Left hindlimb (tissue), 1 donor: Measurements from ENCODE around the gene MMP25.
"Not testable (repeated sequence)": the region's sequence is repeated elsewhere in the genome, so short reads cannot be mapped to it uniquely, and the experiment has no call there.

Source experiments
- DNase-seq: peaks from one replicate; pipeline ENCODE4 v3.0.0-alpha.2; 2018

MMP25 gene

DNA sequence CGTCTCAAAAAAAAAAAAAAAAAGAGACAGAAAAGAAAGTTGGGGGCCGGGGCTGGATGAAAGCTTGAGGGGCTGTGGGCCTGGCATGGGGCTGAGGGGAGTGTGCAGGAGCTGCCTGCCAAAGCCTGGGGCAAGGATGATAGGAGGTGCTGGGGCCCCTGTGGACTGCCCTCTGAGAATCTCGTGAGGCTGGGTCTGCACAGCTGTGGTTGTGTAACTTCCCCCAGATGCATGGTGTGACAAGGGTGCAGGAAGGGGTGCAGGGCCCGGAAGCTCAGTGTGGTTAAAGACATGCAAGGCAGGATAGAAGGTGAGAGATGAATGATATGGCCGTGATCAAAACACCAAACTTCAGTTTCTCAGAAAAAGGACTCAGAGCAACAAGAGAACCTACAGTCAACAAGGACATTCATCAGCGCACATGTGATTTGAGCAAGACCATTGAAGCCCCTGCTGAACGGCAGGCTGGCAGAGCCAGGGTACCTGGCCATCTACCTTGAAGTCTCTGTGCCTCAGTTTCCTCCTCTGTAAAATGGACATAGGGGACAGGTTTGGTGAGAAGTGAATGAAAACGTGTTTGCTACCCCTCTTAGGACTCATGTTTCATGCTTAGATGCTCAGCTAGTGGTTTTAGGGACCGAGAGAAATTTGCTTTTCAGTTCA, 28.6 kb downstream of the MMP25 start:
- no peak for DNase-seq

DNA sequence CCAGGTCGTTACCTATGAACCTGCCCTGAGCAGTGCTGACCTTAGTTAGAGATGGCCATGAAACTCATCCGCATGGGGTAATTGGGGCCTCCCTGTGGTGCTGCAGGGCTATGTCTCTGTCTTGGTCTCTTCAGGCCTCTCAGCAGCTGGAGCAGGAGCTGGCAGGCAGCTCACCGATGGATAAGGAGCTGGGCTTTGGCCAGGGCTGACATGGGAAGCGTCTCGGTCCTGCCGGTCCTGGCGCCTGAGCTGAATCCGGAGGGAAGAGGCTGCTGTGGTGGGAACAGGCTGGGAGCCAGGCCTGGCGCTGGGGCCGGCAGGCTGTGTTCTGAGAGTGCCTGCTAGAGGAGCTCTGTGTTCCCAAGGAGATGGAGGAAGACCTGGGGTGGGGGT, 29.2 kb downstream of the MMP25 start:
- DNase-seq, result no peak

DNA sequence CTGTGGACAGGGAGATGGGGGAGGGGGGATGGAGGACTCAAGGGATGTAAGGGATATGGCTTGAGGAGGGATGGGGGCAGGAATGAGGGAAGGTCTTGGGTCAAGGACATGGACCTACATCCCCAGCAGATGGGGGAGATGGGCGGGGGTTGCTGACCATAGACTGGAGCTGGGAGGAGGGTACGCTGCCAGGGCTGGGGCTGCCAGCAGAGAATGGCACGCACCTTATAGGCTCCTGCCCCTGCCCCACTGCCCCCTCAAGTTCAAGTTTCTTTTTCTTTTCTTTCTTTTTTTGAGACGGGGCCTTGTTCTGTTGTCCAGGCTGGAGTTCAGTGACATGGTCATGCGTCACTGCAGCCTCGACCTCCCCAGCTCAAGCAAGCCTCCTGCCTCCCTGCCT, 29.6 kb downstream of the MMP25 start:
- not testable (repeated sequence) for DNase-seq

DNA sequence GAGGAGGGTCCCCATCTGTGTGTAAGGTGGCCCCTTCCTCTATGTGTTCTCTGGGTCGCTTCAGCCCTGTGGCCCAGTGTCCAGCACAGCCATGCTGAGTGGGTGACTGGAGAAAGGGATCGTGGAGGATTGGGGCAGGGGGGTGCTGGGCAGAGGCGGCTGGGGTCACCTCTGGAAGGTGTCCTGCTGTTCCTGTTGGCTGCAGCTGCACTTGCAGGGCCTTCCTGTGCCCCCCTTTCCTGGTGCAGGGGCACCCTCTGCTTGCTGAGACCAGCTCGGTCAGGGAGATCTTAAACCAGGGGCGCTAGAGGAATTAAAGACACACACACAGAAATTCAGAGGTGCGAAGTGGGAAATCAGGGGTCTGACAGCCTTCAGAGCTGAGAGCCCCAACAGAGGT, 30.2 kb downstream of the MMP25 start:
- DNase-seq, result no peak

DNA sequence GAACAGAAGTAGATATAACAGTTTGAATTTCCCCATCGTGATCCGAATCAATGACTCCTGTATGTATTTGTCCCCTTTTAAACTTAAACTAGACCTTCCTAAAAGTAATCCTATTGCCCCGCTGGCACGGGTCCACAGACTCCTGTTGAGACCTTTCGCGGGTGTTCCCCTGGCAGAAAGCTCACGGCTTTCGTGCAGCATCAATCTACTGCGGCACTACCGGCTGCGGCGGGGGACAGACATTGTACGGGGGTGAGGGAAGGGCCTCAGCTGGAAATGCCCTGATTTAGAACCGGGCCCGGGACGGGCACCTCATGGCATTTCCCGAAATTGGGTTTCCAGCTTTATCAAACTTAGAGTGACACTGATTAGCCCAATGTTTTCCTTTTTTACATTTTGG, 33.7 kb downstream of the MMP25 start:
- no peak for DNase-seq

DNA sequence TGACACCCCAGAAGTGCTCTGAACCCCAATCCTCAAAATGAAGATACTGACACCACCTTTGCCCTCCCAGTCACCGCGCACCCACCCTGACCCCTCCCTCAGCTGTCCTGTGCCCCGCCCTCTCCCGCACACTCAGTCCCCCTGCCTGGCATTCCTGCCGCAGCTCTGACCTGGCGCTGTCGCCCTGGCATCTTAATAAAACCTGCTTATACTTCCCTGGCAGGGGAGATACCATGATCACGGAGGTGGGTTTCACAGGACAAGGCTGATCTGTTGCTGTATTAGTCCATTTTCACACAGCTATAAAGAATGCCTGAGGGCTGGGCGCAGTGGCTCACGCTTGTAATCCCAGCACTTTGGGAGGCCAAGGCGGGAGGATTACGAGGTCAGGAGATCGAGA, 35.6 kb downstream of the MMP25 start:
- not testable (repeated sequence) for DNase-seq

DNA sequence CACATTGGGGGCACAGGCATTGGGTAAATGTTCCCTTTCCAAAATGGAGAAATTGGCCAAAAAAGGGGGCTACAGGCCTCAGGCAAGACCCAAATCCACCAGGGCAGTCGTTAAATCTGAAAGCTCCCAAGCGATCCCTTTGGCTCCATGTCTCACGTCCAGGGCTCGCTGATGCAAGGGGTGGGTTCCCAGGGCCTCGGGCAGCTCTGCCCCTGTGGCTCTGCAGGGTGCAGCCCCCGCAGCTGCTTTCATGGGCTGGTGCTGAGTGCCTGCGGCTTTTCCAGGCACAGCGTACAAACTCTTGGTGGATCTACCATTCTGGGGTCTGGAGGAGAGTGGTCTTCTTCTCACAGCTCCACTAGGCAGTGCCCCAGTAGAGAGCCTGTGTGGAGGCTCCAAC, 37.0 kb downstream of the MMP25 start:
- DNase-seq, result not testable (repeated sequence)

DNA sequence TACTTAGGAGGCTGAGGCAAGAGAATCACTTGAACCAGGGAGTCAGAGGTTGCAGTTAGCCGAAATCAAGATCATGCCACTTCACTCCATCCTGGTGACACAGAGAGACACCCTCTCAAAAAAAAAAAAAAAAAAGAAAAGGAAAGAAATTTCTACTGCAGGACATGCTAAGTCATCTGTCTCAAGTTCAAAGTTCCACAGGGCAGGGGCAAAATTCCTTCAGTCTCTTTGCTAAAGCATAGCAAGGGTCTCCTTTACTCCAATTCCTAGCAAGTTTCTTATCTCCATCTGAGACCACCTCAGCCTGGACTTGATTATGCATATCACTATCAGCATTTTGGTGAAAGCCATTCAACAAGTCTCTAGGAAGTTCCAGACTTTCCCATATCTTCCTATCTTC, 38.1 kb downstream of the MMP25 start:
- no peak for DNase-seq

DNA sequence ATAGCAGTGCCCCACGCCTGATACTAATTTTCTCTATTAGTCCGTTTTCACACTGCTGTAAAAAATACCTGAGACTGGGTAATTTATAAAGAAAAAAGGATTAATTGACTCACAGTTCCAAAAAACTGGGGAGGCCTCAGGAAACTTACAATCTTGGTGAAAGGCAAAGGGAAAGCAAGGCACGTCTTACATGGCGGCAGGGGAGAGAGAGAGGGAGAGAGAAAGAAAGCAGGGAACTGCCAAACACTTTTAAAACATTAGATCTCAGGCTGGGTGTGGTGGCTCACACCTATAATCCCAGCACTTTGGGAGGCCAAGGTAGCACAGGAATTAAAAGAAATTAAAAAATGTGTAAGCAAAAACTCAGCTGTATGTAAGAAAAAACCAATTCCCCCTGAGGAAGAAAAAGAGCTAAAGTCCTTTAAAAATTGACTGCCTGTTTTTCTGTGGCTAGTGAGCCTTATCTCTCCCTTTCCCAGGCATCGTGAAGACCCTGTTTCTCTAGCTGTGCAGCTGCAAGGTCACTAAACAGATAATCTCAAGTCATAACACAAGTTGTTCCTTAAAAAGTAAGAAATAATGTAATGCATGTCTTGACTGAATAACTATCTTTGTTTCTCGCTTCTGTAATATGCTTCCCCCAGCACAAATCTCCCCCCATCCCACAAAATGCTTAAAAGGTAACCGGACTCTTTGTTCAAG, 38.8 kb downstream of the MMP25 start:
- DNase-seq, result no peak

DNA sequence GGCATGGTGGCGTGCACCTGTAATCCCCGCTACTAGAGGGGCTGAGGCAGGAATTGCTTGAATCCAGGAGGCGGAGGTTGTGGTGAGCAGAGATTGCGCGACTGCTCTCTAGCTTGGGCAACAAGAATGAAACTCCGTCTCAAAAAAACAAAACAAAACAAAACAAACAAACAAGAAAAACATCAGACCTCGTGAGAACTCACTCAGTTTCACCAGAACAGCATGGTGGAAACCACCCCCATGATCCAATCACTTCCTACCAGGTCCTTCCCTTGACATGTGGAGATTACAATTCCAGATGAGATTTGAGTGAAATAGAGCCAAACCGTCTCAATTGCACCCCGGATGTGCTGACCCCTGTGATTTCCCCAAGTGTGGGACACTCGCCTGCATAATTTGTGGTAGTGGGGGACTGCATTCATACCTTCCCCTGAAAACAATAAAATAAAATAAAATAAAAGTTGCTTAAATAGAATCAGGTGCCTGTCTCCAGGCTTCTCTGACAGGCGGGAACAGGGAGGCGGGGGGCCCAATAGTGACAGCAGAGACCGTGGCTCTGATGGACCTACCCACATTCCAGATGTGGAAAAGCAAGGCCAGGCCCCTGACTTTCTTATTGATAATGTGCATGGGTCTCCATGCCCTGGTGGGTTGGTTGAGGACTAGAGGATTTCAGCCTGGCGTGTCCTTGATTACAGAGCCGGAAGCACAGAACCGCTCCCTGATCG, 39.7 kb downstream of the MMP25 start:
- no peak for DNase-seq

DNA sequence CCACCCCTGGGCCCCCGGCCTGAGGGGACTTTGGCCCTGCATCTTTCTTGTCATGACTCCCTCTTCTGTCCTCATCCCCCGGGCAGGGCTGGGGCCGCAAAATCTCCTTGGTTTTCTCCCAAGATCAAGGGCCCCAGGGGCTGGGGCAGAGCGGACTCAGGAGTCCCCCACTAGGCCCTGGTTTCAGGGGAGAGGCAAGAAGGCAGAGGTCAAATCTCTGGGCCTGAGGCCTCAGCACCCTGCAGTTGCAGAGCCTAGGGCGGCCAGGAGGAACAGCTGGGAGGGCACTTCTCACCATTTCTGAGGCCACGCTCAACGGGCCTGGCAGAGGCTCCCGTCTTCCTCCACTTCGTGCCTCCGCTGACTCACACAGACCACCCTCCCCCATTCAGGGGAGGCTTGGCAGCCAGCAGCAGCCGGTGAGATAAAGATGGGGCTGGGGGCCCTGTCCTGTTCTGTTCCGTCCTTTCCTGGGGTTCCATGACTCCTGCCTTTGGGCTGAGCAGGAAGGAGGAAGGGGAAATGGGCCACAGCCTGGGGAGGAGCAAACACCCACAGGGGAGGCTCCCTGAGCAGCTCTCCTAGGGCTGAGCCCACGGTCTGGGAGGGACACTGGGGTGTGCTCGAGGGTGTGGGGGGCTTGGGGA, 40.4 kb downstream of the MMP25 start:
- DNase-seq, result no peak

DNA sequence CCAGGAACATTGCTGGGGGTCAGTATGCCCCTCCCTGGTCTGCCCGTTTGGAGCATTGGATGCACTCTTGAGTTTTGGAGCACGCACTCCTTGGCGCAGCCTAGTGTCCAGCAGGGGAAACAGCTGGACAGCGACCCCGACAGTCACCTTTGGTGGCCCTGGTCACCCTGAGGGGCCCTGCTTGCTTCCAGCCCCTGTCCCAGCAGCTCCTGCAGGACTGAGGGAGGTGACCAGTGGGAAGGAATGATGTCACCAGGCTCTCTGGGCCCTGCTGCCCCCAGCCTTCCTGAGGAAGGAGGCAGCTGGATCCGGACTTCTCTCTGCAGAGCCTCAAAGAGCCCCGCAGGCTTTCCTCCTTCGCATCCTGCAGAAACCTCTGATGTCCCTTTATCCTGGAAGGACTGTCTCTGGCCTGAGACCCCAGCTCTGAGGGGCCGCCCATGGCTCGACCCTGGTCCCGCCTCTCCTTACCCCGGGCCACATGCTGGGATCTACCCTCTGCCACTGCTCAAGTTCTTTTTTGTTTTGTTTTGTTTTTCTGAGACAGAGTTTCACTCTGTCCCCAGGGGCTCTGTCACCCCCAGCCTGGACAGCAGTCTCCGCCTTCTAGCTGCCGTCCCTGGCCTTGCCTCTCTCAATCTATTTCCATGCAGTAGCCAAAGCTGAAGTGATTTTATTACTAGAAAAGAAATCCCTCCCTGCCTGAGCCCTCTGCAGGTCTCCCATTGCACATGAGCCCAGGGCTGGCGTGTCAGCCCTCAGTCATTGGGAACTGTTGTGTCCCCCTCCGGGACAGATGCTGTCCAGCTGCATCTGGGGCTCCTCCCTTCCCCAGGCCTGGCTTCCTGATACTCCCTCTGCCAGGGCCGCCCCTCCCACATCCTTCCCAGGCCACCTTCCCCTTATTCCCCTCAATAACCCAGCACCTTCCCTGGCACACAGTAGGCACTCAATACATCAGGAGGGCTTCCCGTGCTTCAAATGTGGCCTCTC, 41.2 kb downstream of the MMP25 start:
- DNase-seq, result no peak

DNA sequence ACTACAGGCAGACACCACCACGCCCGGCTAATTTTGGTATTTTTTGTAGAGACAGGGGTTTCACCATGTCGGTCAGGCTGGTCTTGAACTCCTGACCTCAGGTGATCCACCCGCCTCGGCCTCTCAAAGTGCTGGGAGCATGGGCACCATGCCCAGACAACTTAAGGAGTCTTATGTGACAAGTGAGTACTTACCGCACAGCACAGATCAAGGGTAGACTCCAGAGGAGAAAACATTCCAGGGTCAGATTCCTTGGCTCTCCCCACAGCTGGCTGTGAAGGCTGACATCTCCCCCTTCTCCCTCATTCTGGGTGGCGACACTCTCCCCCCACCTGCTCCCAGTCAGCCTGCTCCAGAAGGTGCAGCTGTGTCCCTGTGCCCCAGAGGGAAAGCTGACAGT, 42.1 kb downstream of the MMP25 start:
- no peak for DNase-seq

DNA sequence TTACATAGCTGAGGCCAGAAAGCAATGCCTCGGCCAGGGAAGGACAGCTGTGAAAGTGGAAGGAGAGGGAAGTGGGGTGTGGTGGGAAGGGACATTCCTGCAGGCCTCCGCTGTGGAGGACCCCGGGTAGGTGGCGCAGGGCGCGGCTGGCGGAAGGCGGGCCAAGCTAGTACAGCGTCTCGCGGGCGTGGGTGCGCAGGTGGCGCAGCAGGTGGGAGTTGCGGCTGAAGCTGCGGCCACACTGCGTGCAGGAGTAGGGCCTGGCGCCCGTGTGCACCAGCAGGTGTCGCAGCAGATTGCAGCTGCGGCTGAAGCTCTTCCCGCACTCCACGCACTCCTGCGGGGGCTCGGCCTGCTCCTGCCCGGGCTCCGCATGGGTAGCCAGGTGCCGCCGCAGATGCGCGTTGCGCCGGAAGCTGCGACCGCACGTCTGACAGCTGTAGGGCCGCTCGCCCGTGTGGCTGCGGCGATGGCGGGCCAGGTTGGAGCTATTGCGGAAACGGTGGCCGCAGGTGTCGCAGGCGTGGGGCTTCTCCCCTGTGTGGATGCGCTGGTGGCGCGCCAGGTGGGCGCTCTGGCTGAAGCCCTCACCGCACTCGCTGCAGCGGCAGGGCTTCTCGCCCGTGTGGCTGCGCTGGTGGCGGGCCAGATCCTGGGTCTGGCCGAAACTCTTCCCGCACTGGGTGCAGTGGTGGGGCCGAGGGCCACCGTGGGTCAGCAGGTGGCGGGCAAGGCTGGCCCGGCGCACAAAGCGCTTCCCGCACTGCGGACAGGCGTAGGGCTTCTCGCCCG, 42.8 kb downstream of the MMP25 start:
- no peak for DNase-seq

DNA sequence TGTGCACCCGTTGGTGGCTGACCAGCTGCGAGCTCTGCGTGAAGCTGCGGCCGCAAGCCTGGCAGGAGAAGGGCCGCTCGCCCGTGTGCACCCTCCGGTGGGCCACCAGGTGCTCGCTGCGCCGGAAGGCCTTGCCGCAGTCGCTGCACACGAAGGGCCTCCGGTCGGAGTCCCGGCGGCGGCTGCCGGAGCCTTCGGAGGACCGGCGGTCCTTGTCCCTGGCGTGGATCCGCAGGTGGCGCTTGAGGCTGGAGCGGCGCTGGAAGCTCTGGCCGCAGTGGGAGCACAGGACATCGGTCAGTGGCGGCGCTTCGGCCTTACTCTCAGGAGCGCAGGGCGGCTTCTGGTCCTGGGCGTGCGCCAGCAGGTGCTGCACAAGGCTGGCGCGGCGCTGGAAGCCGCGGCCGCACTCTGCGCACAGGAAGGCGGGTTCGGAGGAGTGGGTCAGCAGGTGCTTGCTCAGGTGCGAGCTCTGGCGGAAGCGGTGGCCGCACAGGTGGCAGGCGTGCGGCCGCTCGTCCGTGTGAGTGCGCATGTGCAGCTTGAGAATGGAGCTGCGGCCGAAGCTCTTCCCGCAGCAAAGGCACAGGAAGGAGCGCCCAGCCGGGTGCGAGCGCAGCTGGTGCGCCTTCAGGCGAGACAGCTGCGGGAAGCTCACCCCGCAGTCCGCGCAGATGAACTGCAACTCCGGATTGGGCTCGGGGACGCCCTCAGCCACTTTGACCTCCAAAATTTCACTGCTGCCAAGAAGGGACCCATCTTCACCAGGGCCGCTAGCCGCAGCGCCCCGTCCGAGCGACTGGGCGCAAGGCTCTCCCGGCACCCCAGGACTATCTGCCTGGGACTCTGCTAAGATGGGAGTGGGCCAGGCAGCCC, 43.6 kb downstream of the MMP25 start:
- DNase-seq, result no peak

DNA sequence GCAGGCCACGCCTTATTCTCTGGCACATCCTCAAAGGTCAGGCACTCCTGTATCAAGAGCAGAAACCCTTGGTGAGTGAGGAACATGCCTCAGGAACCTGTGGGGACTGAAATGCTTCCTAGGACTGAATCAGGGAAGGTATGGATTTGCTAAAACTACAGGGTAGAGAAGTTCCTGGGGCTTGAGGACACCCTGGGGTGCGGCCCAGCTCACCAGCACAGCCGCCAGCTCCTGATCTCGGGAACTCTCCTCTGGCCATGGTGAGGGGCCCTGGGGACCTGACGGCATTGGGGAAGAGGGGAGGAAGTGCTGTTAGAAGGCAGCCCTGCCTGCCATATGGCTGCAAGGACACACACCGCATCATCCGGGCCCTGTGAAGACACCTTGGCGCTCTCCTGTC, 45.2 kb downstream of the MMP25 start:
- DNase-seq, result no peak

DNA sequence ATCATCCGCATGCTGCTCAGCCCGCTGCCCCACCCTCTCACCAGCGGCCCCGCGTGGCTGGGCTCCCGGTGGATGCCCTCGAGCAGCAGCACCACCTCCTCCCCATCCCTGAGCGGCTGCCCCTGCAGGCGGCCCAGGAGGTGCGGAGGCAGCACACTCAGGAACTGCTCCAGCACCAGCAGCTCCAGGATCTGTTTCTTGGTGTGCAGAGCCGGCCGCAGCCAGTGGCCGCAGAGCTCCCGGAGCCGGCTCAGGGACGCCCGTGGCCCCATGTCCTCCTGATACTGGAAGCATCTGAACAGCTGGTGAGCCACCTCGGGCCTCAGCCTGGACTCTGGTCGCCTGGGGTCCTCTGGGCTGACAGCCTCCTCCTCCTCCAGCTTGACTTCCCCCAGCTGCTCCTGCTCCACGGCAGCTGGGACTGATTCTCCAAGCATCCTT, 46.2 kb downstream of the MMP25 start:
- DNase-seq, result no peak

DNA sequence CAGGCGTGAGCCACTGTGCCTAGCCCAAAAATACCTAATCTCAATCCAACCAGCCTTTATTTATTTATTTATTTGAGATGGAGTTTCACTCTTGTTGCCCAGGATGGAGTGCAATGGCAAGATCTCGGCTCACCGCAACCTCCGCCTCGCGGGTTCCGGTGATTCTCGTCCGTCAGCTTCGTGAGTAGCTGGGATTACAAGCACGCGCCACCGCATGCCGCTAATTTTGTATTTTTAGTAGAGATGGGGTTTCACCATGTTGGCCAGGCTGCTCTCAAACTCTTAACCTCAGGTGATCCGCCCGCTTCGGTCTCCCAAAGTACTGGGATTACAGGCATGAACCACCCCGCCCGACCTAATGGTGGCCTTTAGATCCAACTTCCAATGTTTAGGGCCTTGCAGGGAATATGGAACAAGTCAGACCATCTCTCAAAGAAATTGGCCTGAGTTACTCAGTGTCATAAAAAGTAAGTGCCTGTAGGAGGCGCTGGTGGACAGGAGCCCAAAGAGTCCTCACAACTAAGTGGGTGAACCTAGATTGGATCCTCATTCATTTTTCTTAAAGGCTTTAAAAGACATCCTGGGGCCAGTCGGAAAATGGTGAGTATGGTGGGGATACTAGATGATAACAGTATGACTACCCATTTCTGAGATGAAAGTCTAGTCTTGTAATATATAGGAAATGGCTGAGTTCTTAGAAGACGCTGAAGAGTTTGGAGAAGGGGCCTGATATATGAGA, 48.1 kb downstream of the MMP25 start:
- no peak for DNase-seq

DNA sequence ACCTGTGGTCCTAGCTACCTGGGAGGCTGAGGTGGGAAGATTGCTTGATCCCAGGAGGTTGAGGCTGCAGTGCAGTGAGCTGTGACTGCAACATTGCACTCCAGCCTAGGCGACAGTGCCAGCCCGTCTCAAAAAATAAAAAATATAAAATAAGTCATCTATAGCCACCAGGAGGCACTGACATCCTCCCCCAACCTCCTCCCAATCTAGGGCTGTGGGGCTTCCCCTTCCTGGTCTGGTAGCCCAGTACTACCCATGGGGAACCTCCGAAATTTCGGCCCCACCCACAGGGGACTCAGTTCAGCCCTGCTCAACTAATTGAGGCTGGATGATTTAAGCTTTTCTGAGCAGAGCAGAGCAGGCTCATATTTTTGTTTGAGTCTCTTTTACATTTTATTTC, 49.5 kb downstream of the MMP25 start:
- DNase-seq, result no peak

DNA sequence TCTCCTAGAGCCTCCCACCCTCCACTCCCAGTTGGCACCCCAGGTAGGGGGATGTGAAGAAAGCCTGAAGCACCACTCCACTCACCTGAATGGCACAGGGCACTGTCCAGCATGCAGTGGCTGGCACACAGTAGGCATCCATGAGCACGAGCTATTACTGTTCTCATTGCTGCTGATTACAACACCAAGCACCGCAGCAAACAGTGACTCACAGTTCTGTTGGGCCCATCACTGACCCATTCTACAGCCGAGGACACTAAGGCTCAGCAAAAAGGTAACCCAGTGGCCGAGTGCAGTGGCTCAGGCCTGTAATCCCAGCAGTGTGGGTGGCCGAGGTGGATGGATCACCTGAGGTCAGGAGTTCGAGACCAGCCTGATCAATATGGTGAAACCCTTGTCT, 50.0 kb downstream of the MMP25 start:
- no peak for DNase-seq
